ENCODE measurements around the gene GFRA3.
A peak's percentile ranks its signal among the peaks of the same experiment; 100 is the strongest.

GFRA3 gene

DNA sequence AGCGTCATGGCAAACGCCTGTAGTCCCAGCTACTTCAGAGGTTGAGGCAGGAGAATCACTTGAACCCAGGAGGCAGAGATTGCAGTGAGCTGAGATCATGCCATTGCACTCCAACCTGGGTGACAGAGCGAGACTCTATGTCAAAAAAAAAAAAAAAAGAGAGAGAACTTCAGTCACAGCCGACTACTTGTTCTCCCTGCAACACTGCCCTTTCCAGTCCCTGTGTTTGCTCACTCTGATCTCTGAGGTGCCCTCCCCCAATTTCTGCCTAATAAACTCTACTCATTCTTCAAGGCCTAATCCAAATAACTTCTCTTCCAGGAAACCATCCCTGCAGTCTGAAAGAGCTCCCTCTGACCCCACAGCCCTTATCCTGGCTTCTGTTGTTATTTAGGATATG lies 28.1 kb downstream of the GFRA3 start:
- no peak for FAIRE-seq

DNA sequence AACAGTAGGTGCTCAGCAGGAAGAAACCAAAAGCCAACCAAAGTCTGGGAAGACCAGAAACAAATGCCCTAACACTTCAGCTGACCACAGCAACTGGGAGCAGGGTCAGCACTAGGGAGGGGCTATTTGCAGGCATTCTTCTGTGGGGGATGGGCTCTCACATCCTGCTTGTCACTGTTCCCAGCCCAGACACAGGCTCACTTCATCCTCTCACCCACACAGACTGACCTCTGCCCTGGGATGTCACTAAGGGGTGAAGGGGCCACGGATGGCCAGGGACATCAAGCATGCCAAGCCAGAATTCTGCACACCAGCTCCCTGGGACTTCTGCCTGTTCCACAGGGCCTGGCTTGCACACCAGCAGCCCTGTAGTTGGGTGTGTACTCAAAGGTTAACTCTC lies 28.7 kb downstream of the GFRA3 start:
- no peak for FAIRE-seq

DNA sequence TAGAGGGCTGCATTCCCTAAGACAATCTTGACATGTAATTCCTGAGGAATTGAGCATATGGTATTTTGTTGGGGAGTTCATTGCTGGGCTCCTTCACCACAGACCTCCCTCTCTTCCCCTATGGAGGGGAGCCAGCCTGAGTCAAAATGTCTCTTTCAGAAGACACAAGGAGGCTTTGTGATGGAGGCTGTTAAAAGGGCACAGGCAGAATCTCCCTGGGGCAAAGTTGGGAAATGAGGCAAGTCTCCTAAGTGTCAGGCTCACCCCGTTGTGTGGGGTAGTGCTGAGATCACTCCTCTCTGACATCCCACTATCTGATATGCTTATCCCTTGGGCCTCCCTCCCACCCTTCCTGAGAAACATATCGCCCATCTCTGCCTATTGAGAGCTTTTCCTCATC lies 30.6 kb downstream of the GFRA3 start:
- no peak for FAIRE-seq

DNA sequence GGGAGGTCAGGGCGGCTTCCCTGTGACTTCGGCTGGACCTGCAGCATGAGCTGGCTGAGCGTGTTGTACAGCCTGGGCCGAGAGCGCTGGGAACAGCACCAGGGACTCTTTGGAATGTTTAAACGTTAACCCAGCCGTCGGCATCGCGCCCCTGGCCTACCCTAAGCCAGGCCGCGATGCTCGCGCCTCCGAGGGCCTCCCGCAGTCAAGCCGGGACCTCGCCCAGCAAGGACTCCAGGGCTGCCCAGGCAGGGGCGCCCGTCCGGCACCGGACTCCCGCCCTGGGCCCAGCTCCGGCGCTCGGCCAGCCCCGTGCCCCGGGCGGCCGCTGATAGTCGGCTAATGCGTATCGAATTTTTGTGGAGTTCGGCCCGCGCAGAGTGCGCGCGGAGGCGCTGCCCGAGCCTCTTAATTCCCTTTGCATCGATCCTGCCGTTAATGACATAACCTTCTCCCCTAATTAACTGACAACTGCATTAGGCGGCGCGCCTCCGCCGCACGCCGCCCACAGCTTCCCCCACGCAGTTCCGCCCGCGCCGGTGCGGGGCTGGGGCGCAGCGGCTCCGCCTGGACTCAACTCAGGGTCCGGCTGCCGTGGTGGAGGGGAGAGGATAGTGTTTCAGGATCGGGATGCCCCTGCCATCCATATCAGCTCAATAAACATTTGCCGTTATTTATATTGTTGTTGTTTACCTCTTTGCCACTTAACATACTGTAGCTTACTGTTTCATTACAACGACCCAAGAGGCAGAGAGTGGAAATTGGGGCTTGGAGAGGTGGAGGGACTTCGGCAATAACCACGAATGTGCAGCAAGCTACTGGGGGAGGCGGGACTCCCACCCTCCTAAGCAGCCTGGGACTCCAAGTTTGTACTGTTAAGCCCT lies 32.5 kb downstream of the GFRA3 start:
- FAIRE-seq: no peak

DNA sequence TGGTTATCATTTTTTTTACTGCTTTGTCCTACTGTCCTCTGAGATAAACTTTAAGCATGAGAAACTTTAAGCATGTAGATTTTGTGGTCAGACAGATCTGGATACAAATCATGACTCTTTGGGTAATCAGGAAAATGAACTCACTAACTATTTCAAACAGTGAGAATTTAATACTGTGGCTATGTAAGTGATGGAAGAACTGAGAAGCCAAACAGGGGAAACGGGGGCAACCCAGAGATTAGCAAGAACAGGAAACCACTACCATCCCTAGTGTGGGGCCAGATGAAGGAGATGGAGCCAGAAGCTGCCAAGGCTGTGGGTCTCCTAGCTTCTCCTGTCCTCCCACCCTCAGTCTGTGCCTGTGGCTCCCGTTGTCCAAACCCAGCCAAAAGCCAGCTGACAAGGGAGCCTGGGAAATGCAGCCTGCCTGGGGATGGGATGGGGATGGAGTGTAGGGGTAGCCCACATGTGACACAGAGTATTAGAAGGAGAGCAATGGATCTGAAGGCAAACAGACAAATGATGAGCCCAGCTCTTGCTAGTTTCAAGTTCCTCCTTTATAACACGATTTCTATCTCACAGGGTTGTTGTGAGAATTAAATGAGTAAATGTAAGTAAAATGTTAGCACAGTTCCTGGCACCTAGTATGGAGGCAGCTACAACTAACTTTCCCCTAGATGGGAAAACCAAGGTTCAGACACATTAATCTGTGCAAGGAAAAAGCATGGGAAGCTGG lies 33.6 kb downstream of the GFRA3 start:
- FAIRE-seq: no peak

DNA sequence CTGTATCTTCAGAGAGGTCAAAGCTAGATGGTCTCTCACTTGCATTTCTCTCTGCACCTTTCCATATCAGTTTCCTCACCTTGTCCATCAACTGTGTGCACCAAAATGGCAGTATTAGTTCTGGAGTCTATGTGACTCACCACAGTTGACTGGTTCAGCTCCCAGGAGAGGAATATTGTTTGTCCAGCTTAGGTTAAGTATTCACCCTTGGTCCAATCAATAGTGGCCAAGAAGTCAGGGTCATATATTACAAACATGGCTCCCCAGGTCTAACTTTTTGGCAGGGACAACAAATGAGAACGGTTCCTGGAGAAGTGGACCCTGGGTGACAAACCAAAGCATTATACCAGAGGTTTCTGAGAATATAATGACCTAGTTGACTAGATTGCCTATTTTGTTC lies 36.4 kb downstream of the GFRA3 start:
- FAIRE-seq: no peak

DNA sequence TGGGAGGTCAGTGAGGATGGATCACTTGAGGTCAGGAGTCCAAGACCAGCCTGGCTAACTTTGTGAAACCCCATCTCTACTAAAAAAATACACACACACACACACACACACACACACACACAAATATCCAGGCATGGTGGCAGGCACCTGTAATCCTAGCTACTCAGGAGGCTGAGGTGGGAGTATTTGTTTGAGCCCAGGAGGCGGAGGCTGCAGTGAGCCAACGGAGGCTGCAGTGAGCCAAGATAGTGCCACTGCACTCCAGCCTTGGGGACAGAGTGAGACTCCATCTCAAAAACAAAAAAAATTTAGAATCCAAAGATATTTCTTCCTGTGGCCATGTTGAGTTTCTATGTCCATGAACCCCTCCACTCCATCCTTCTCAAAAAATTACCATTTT lies 39.8 kb downstream of the GFRA3 start:
- FAIRE-seq: no peak

DNA sequence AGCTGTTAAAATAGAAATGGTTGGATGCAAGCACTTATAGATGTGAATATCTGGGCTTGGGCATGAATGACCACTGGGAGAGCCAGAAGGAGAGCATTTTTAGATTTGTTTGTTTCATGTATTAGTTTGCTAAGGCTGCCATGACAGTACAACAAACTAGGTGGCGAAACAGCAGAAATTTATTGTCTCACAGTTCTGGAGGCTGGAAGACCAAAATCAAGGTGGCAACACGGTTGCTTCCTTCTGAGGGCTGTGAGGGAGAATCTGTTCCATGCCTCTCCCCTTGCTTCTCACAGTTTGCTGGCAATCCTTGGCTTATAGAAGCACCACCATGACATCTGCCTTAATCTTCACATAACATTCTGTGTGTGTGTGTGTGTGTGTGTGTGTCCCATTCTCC lies 41.1 kb downstream of the GFRA3 start:
- no peak for FAIRE-seq

DNA sequence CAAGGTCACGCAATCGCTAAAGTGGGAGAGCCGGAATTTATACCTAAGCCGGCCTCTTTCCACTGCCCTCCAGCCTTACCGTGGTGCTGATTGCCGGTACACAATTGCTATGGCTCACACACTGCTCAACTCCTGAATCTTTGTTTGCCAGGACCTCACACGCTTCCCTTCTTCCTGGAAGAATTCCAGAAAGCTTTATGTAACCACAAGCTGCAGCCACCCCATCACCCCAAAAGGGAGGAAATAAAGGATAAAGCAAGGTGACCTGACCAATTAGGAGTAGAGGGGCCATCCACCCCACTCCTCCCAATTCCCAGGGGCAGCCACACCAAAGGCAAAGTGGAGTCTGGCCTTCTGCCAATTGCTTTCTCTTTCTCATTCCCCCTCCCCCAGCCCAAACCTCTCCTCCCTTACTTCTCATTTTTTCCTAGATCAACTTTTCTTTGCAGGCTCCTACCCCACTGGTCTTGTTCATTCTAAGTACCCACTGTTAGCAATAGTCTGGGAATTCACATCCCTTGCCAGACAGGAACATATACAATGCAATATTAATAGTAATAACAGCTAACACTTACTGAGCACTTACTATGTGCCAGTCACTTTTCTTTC lies 43.3 kb downstream of the GFRA3 start:
- FAIRE-seq: no peak

DNA sequence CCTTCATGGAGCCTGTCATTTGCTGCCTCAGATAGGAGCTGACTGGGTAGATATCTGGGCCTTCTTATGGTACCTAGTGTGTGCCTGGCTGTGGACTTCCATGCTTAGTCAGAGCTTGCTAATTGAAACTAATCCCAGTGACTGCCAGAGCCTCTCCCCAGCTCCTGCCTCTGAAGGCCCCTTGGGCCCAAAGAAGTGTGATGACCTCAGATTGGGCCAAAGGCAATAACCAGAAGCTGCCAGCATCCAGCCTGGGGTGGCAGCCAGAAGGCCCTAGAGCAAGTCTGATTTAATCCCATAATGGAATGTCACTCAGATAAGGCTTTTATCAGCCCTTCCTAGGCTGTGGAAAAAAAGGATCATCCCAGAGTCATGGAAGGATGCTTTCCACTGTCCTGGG lies 44.2 kb downstream of the GFRA3 start:
- FAIRE-seq: no peak

DNA sequence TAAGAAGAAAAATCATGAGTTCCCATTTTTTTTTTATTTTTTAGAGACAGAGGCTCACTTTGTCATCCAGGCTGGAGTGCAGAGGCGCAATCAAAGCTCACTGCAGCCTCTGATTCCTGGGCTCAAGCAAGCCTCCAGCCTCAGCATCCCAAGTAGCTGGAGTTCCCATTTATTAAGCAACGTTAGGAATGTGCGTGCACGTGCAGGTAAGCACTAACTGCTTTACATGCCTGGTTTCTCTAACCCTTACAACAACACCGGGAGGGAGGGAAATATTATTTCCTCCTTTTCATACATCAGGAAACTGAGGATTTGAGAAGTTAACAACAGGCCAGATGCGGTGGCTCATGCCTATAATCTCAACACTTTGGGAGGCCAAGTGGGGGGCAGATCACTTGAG lies 45.0 kb downstream of the GFRA3 start:
- FAIRE-seq: no peak

DNA sequence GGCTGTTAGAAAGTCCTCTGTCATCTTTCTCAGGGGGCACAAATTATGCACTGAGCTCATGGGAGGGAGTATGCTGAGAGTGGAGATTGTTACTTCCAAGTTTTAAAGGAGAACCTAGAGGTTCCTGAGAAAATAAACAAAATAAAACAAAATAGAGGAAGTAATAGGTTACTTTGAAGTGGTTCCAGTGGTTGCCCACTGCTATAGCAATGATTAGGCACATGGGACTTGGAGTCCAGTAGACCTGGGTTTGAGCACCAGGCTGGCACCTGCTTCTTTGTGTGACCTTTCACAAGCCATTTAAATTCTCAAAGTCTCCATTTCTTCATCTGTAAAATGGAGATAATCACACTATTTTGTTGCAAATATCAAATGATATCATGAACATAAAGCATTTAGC lies 47.5 kb downstream of the GFRA3 start:
- FAIRE-seq: no peak

DNA sequence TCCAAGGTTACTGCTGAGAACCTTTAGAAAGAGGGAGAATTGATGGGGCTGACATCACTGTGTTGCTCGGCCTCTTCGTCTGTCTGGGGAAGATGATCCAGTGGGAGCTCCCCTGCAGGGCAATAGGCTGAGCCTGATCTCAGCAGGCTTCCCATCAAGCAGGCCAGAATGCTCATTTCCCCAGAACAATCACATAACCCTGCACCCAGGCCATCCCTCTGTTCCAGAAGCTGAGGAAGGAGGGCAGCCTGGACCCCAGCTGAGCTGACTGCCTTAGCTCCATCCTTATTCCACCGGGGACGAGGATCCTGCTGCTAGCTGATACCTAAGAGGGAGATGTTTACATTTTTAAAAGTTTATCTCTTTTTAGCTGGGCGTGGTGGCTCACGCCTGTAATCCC lies 49.7 kb downstream of the GFRA3 start:
- FAIRE-seq: no peak

DNA sequence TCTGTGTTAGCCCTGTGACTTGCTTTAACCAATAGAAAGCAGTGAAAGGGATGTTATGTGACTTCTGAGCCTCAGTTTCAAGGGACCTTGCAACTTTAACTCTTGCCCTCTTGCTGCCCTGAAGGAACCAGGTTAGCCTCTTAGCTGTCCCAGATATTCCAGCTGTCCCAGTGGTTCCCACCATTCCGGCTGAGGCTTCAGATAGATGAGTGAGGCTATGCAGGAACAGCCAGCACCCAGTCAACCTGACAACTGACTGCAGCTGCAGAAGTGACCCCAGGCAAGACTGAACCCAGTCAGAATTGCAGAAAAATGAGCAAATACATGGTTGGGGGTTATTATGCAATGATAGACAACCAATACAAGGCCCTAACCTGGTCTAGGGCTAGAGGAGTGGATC lies 50.9 kb downstream of the GFRA3 start:
- no peak for FAIRE-seq

DNA sequence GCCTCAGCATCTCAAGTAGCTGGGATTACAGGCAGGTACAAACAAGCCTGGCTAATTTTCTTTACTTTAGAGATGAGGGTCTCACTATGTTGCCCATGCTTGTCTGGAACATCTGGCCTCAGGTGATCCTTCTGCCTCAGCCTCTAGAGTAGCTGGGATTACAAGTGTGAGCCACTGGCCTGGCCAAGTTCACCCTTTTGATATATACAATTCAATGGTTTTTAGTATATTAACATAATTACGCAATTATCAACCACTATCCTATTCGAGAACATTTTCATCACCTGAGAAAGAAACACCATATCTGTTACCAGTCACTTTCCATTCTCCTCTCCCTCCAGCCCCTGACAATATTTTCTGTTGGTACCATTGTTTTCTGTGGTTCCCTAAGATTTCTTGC lies 57.6 kb downstream of the GFRA3 start:
- no peak for FAIRE-seq

DNA sequence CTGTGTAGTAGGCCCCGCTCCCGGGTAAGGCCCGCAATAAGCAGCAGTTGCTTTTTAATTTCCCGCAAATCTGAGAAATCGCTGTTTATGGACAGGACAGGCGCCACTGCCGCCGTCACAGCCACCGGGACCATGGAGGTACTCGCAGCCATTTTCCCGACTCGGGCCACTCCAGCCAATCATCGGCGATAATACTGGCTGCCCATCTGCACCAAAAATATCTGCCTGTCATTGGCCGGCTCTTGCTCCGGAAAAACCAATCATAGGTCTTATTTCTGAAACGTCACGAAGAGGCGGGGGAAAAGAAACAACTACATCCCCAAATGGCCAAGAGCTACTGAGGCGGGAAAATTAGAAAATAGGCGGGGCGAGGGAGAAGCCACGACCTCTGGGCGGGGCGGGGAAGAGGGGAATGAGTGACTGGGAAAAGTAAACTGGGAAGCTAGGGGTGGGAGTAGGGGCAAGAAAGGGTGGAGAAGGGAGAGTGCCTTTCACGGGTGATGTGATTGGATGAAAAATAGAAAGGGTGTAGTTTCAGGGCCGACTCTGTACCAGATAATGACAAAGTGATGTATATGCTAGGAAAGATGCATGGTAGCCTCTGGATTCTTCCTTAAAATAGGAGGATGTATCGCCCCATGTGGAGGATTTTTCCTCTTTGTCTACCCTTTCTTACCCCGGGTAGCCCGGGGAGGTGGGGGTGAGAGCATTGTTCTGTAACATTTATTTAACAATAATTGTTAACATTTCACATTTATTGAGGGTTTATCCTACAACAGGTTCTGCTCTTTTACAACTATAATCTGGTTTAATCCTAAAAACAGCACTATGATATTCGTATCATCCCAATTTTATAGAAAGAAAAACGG lies 61.0 kb downstream of the GFRA3 start, which contains the start of gene CDC23:
Gene CDC23, minus strand, starts transcription at position 163 of the 869 bp plus-strand sequence. Its CDS starts 11 bp downstream, at position 152.
- peak; percentile 87 for FAIRE-seq

DNA sequence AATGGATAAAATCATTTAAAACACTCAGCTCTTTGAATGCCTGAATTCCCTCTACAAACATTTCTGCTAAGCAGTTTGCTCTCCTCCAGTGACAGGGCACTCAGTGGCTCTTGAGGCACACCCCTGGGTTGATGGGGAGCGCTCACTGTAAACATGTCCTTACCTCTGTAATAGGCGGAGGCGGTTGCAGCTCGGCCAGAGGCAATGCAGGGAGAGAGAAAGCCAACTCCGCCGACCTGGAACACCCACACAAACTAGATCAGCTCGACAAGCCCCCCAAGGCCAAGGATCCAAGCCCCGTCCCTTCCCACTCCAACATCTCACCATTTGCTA lies 61.6 kb downstream of the GFRA3 start:
- FAIRE-seq: no peak

DNA sequence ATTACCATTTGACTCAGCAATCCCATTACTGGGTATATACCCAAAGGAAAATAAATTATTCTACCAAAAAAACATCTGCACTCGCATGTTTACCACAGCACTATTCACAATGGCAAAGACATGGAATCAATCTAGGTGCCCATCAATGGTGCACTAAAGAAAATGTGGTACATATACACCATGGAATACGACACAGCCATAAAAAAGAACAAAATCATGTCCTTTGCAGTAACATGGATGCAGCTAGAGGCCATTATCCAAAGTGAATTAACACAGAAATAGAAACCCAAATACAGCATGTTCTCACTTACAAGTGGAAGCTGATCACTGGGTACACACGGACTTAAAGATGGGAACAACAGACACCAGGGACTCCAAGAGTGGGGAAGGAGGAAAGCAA lies 63.4 kb downstream of the GFRA3 start:
- FAIRE-seq: no peak

Measured in colon (tissue), 2 donors.